Measurements from ENCODE around the gene NAA30.

The NAA30 gene

DNA sequence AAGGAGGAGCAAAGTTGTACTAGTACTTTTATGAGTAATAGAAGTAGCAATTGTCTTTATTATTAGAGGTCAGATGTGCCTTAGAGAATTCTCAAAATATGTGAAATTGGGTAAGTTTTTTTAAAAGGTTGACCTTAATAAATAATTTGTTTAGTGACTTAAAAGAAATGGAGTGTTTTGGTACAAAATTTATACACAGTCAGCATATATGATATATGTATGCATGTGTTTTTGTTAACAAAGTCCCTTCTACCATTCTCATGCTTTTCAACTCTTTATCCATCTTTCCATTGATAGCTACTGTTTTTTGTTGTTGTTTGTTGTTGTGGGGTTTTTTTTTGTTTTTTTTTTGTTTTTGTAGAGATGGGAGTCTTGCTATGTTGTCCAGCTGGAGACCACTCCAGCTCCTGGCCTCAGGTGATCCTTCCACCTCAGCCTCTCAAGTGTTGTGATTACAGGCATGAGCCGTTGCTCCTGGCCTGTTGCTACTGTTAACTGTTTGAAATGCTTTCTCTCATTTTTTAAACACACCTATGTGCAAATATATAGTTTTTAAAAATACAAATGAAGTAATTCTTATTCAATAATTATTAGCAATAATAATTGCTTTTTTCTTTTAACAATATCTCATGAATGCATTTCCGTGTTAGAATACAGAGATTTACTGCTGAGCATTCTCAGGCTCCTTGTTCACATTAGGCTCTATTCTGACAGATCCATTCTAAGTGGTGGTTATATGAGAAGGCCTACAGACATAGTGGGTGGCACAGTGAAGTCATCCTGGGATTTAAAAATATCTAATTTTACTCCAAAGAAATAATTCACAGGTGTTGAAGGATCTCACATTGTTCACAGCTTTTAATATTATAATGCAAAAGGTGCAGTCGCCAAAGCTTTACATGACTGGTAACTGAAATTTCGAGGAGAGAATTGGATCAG lies 10.4 kb downstream of the NAA30 start:
- no peak for DNase-seq

DNA sequence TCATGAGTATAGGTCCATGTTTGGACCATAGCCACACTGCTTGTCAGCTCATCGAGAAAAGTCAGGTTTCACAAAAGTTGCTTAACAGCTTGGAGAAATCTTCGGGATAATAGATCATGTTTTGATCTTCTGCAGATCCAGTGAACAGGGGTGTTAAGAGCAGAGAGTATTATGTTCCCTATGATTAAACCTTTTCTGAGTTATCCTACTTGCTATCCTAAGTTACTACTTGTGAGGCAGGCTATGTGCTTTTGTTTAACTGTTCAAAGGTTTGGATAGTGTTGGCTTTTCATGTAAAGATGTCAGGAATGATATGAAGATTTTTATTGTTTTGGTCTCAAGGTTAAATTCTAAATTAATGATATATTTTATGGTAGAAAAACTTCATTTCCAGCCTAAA lies 11.1 kb downstream of the NAA30 start:
- no peak for DNase-seq

DNA sequence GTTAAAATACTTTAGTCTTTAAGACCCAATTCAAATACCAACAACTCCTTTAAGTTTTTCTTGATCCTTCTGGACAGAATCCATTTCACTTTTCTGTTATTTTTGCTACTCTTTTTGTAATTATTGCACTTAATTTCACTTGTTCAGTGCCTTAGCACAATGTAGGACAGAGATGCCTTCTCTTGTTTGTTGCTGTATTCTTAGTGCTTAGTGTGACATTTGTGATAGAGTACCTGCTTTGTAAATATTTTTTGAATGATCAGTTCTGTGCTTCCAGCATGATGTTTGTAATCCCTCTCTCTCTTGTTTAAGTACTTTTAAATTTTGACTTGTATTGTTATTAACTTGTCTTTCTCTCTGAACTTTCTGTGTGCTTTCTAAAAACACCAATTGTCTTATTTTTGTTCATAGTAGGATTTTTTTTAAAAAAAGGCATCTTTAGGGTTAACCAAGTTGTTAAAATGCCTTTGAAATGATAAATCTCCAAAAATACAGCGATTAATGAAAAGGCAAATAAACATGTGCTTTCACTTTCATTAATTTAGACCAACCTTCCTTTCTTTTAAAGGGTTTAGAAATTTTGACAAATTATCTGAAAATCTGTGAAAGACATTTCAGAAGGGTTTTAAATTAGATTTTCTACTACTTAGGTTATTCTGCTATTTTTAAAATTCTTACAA lies 11.9 kb downstream of the NAA30 start:
- no peak for DNase-seq

DNA sequence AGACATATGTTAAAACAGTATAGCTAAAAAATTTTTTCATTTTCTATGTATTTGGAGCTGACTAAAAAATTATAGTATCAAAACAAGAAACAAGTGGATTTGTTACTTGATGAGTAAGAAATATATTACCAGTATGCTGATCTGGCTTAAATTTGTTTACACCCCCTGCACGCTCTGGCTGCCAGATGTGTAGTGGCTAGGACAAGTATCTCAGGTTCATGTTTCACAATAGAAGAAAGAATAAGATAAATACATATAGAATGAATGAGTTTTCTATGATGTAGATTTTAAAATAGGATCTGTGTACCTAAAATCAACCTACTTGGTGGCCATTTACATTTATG lies 13.1 kb downstream of the NAA30 start:
- no peak for DNase-seq

DNA sequence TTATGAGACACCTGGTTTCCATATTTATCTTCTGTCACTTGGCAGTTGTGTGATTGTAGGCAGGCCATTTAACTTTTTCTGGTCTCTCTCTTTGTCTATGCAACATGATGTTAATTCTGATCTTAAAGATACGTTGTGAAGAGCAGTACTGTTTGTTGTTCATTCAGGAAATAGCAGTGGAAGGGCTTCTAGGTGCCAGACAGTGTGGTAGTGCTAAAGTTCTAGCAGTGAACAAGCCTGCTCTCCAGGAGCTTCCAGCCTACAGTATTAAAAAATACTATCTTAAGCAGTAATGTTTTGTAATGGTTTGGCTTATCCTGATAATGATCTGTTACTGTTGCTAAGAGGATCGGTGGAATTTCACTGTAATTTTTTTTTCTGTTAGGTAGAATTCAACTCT lies 15.2 kb downstream of the NAA30 start:
- DNase-seq: no peak

DNA sequence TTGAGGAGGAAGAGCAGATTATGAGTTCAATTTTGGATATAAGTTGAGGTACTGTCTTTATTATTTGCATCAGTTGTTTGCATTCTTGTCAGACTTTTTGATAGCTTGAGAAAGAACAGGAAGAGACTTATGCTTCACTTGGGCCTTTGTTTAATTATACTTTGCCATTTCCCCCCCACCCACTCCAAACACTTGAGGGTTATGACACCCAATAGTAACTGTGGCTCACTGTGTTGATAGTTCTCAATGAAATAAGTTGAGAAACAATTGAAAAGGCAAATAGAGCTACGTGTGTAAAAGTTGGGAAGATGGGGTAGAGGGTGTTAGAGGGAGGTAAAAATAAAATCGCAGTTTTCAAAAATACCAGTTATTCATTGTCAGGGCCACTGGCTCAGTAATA lies 17.7 kb downstream of the NAA30 start:
- no peak for DNase-seq

DNA sequence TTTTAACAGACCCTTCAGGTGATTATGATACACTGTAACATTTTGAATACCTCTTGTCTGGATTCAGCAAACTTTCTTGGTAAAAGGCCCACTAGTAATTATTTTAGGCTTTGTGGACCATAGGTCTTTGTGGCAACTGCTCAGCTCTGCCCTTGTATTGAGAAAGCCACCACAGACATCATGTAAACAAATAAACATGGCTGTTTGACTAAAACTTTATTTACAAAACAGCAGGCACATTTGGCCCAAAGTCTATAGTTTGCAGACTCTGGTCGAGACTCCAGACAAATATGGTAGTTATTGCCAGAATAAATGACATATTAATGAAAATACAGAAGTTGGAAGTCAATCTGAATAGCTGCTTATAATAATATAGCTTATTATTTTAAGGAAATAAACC lies 18.2 kb downstream of the NAA30 start:
- no peak for DNase-seq

DNA sequence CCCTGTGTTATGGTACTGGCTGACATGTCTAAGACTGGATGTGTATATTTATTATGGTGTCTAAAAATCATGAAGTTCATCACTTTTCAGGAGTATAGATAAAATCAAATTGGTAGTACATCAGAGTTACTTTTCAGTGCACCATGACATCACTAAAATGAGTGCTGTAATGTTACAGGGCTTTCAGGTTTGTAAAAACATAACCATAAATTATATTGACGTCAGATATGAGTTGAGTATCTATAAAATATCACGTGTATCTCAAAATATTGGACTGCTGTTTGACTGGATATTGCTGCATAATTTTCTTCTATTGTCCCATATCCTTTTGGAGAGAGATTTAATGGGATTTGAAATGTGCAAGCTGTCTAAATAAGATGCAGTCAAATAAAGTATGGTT lies 22.0 kb downstream of the NAA30 start:
- DNase-seq: no peak

DNA sequence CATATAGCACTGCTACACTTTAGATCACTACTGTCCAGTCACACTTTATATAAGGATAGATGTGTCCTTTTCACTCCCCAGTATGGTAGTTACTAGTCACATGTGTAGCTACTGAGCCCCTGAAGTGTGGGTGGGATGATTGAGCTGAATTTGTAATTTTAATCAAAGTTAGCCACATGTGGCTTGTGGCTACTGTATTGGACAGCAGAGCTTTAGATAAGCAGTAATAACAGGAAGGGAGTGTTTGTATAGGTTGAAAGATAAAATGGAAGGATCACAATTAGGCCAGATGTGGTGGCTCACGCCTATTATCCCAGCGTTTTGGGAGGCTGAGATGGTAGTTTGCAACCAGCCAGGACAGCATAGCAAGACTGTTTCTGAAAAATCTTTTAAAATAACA lies 23.5 kb downstream of the NAA30 start:
- no peak for DNase-seq

DNA sequence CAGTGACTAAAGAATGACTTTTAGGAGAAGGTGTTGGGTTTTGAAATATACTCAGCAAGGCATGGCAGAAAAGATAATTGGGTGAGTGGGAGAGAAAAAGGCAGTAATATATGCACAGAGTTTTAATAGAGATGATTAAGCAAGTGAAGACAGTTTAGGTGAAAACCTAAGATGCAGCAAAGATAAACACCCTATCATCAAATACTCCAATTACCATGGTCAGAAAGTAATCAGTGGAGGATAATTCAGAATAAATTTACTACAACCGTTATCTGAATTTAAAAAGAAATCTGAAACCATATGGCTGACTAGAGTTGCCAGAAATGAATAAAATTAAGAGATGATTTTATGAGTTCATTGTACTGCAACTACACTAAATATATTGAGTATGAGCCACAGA lies 26.8 kb downstream of the NAA30 start:
- DNase-seq: no peak

DNA sequence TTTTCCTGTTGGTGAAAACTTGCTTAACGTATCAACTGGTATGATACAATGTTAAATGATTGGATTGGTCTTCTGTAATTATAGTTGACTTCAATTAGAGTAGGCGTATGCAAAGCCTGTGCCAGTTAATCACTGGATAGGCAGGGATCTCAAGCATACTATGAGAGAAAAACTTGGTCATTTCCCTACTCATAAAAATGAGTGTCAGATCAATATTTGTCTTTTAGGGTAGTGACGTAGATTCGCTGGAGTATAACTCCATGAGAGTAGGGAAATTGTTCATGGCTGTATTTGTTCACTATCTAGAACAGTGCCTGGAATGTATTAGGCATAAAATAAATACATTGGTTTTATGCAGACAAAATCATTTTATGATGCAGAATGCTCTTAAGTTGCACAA lies 28.6 kb downstream of the NAA30 start:
- DNase-seq: no peak

DNA sequence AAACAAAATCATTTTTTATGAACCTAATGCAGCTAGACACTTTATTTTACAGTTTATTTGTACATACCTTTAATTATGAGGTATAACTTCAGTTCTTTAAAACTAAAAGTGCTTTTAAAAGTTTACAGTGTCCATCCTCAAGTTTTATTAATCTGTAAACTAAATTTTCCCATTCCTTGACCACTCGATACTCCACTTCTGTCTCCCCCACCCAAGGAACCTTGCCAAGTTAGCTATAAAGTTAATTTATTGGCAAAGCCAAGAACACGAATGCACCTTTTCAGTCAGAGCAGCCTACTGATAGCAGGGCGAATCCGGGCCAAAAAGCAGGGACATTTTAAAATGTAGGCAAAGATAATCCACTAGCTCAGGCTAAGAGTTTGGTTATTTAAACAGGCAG lies 29.6 kb downstream of the NAA30 start:
- DNase-seq: no peak

DNA sequence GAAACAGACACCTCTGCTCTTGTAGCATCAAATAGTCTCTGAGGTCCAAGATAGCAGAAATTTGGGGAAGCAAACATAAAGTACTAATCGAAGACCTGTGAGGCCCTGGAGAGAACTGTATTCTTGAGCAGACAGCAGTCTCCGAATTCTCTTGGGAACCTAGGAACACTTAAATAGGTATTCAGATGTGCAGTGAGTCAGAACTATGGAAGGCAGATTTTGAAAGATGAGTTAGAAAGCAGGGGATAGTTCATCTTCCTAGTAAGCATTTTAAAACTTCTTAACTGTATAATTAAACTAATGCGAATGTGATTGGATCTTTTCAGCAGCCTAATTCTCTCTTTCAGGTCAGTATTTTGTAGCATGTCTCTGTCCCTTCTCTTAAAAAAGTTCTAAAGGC lies 30.6 kb downstream of the NAA30 start:
- no peak for DNase-seq

DNA sequence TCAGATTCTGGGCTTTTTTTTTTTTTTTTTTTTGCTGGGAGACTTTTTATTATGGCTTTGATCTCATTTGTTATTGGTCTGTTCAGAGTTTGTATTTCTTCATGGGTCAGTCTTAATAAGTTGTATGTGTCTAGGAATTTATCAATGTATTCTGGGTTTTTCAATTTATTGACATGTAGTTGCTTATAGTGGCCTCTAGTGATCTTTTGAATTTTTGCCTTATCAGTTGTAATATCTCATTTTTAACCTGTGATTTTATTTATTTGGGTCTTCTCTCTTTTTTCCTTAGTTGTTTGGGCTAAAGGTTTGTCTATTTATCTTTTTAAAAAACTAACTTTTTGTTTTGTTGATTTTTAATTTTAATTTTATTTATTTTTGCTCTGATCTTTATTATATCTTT lies 45.5 kb downstream of the NAA30 start:
- no peak for DNase-seq

DNA sequence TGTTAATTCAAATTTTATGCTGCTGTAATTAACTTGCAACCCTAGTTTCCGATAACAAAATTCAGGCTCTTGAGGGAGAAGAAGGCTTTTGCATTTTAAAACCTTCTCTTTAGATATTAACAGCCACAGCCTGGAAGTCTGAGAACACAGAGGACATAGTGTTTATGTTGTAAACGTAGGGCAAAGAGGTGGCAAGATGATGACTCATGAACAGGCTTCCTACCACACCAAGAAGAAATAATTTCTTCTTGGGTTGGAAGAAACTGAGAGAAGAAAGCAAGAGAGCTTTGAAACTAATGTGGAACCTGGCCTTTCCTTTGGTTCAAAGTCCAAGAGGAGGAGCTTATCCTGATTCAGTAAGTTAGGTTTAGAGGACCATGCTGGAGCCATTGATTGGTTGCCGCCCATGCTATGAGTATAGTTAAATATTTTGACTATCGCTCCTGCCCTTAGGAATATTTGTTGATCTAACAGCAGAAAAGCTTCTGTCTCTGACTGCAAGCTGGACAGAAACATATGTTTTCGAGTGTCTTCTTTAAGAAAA lies 71.5 kb downstream of the NAA30 start:
- DNase-seq: no peak

DNA sequence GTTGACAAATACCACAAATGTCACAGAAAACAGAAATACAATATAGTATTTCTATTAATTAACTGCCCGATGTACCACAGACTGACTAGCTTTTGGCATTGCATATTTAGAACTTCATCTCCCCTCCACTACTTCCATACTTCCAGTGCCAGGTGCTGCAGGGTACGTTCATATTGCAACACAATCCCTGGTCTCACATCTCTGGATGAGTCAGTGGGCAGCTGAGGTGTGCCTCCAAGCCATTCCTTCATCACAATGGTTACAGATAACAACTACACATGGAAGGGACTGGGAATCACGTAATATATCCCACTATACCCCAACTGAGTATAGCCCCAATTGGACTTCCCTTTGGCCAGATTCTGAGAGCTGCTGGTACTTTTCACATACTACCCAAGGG lies 72.2 kb downstream of the NAA30 start:
- DNase-seq: no peak

DNA sequence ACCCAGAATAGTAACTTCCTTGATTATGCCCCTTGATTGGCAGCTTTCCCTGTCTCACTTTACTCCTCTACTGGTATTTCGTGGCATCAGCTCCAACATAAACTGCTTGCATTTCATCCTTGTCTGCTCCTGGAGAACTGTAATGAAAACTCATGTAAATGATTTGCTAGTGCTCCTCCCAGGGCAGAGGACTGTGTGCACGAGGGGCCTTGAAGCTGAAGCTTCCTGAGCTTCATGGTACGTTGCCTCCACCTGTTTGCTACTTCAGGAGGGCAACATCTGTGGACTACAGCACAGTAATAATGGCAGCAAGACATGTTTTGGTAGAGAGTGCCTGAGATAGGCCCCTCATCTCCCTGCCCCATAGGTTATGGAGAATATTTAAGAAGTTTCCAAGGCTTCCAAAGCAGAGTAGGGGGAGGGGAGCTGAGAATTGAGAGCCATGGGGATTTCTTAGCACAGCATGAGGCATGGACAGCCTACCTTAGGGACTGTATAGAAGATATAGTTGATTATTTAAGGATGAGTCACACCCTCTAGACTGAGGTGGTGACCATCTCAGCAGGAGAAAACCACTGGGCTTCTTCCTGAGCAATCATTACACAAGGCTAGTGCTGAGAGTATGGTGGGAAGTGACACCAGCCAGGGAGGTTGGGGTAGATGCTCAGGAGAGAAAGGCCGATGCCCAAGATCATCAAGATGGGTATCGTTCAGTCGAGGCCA lies 73.8 kb downstream of the NAA30 start:
- no peak for DNase-seq

All from EL (cell line).